ENCODE results near the gene MARCHF3.
"Not testable (repeated sequence)": the region's sequence is repeated elsewhere in the genome, so short reads cannot be mapped to it uniquely, and the experiment has no call there.

The MARCHF3 gene

DNA sequence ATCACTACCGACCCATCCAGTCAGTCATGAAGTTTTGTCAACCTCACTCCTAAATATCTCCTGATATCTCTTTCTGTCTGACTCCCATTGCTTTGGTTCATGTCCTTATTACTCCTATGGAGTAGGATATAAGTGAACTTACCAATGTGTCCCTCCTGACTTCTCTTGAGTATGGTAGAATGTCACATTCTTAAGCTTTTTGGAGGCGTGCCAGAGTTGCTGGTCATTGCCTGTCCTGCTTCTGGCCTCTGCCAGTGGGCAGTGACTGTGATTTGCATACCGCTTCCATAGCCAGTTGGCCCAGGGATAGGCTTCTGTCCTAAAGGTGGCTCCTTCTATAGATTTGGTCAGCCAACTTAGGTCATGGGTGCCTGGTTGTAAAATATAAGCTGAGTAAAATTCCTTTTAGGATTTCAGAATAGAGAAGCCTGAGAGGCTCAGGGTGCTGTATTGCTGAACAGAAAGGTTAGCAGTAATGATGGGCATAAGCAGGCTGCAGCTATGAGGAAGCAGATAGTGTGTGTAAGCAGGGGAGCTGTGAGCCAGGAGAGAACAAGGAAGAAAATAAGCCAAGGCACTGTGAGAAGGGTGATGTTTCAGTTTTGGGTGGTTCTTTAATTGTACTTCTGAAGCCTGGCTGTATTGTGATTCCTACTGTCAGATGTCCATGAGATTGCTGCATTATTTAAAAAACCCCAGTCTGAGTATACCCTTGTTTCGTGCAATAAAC is 16.1 kb upstream of the MARCHF3 start:
- no peak for DNase-seq

DNA sequence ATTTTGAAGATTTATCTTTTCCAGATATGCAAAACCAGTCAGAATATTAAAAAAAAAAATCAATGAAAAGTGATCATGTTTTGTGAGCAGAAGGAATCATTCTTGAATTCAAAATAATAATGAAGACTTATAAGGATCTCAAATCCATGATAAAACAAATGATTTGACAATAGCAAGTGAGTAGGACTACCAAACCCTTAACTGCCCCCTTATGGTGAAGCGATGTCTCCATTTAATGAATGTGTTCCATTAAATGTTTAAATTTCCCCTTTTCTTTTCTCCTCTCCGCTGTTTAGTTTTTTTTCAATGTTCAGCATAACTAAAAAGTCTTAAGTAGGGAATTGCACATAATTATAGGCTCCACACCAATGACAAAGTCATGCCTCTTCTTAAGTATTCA is 12.2 kb upstream of the MARCHF3 start:
- no peak for DNase-seq

GRCh38 chr5:127041571-127041970 is 11.2 kb upstream of the MARCHF3 start:
- no peak for DNase-seq

DNA sequence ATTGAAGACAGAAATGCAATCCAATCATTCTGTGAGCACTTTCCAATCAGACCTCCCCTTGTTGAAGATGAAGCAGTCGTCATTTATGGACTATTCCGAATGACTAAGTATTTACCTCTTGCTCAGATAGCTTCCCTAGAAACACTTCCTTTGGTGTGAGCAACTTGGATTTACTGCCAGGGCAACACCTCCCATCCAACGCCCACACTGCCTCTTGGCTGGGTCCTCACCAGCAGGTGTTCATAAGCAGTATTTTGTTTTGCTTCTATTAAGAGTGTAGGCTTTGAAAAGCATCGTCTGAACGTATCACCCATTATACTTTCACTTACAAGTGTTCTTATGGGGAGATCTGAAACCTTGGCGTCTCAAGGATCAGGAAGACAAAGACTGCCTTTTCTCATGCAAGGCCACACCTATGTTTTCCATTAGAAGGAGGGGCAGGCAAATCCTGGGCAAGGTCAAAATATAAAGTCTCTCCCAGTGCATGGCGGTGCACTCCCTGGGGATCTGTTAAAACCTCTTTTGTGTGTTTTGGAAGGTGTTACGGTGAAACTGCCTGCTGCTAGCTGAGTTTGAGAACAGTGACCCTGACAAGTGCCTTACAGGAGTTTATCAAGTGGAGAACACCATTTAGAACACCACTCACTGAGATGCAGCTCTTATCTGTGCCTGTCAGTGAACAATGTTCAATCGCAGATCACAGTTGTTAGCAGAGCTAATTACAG is 10.6 kb upstream of the MARCHF3 start:
- no peak for DNase-seq

DNA sequence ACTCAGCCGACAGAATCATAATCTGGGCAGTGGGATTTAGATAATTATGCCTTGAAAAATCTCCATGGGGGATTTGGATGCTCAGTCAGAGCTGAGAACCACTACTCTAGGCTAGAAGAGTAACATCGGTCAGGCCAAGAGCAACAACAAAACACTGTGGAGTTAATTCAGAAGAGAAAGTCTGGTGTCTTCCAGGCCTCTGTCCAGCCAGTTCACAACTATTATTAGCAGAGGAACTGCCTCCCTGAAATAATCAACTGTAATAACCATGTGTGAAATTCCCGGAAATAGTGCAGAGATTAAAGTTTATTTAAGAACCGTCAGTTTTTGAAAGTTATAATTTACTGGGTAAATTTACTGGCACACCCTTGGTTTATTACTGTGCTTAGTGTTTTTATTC is 8.2 kb upstream of the MARCHF3 start:
- no peak for DNase-seq

- no peak for DNase-seq
These were observed 1.5 kb upstream of the MARCHF3 start for GRCh38 chr5:127031863-127032232.

DNA sequence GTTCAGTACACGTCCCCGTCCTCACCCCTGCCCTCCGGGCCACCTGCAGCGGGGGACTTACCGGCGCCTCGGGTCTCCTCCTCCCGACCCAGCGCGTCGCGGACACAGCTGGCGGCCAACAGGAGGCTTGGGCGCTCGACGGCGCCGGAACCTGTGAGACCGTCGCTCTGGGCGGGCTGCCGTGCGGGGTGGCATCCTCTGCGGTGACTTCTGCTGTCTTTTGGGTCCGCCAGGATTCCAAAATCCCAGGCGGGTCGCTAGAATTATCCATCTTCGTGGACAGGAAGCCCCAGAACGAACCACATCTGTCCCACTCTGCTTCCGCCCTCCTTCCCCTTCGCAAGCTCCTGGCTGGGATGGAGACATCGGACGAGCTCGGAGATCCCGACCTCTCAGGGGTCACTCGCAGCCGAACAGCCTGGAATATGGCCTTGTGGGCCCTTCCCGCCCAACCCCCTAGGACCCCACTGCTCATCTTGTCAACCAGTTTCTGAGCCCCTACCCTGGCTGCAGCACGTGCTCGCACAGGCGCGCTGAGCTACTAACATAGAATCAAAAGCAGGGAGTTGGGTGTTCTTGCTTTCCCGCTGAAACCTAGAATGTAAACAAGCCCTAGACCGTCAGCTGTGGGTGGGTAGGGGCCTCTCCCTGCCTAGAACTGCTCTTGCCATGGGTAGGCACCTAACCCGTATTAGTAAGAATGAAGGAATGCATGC is 947 bp upstream of the MARCHF3 start:
- peak; percentile 23 to 29 for DNase-seq

DNA sequence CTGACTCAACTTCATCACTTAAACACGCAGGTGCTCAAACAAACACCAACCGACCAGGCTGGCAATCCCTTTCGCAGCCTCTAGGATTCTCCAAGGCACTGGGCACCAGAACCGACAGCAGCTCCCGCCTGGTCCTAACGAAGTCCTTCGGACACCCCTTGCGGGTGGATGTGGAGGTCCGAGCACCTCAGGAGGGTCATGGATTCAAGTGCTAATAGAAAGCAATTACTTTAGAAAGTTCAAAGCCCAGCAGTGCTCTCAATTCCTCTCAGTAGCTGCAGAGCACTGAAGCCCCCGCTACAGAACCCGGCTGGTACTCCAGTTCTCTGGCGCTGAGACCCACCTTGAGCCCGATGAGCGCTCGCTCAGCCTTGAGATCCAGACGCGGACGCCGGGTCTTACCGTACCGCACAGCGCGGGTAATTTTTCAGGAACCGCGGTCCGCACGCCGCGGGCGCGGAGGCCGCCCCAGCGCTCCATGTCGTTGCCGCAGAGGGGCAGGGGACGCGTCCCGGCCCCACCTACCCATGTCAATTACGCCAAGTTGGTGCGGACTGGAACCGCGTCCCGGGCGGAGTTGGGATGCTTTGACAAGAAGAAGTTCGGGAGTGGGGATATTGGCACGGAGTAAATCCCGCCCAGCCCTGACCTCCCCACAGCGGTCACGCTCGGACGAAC is 638 bp downstream of the MARCHF3 start:
- DNase-seq: peak; percentile 69 to 71

DNA sequence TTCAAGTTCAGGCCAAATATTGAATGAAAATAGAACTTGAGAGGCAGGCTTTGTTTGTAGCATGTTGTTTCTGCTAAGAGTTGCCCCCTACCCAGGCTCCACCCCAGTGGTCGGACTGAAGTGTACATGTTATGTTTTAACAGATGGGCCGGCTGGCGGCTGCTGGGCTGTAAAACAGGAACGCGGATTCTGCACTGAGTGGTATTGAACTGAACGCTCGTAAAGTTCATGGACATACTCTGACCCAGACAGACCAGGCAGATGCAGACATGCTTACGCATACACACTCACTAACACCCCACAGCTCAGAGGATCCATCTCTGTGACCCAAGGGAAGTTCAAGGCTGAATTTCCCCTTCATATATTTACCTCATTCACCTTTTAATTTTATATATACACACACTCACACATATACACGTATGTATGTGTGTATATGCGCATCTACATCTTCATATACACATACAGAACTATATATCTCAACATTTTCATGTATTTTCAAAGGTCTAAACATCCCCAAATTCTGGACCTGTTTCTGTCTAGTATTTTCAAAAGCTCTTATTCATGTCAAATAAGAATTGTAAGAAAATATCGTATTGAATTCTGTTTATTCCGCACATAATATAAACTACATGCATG is 1.4 kb downstream of the MARCHF3 start:
- no peak for DNase-seq

- DNase-seq: no peak
These were observed 2.8 kb downstream of the MARCHF3 start for GRCh38 chr5:127027539-127027938.

GRCh38 chr5:127026166-127026565 is 4.2 kb downstream of the MARCHF3 start:
- no peak for DNase-seq

GRCh38 chr5:127025467-127025866 is 4.9 kb downstream of the MARCHF3 start:
- no peak for DNase-seq

GRCh38 chr5:127024821-127025220 is 5.5 kb downstream of the MARCHF3 start:
- DNase-seq: no peak

GRCh38 chr5:127023552-127024191 is 6.7 kb downstream of the MARCHF3 start:
- not testable (repeated sequence) for DNase-seq

DNA sequence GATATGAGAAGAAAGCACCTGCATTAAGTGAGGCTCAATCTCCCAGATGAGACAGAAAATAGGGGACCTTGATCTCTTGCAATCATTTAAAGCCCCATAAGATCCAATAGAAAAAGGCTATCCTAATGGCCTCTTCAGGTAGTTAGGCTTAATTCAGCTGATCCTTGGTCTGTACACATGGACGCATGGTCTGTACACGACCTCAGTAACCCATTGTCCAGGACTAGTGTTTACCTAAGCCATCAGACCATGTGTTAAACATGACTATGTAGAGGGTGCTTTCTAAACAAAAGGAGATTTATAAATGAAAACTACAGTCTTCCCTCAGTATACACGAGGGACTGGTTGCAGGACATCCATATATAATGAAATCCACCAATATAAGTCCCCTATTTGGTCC is 7.5 kb downstream of the MARCHF3 start:
- no peak for DNase-seq

DNA sequence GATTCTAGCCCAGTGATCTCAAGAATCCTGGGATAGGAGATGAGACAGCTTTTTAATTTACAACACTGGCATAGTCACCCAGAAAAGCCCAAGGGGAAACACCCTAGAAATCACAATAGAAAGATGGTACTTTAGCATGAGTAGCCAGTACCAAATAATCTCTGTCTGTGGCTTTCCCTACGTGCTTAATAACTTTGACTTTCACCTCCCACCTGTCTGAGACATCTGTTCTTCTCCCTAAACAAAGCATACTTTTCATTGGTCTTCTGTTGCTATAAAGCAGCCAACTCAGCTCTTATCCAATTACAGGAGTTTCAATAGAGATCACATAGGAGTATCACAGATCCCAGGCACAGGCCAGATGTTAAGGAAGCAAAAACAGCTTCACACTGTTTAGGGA is 10.4 kb downstream of the MARCHF3 start:
- no peak for DNase-seq

DNA sequence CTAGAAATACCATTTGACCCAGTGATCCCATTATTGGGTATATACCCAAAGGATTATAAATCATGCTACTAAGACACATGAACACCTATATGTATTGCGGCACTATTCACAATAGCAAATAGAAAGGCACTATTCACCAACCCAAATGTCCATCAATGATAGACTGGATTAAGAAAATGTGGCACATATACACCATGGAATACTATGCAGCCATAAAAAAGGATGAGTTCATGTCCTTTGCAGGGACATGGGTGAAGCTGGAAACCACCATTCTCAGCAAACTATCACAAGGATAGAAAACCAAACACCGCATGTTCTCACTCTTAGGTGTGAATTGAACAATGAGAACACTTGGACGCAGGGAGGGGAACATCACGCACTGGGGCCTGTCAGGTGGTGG is 13.6 kb downstream of the MARCHF3 start:
- not testable (repeated sequence) for DNase-seq

GRCh38 chr5:127015716-127016115 is 14.6 kb downstream of the MARCHF3 start:
- no peak for DNase-seq

GRCh38 chr5:127014573-127014972 is 15.8 kb downstream of the MARCHF3 start:
- DNase-seq: no peak

DNA sequence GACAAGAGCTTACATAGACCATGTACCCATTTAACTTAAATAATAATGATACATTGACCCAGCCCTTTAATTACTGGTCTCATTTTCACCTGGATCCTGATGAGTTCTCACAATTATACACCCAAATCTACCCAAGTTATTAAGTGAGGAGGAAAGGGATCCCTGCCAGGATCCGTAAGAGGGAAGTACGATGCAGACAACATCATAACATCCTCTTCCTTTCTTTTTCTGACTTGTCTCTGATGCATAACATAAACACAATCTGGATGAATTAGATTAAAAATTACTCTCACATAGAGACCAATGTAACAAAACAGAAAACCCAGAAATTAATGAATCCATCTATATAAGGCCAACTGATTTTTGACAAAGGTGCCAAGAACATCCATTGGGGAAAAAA is 17.0 kb downstream of the MARCHF3 start:
- no peak for DNase-seq

- no peak for DNase-seq
These were observed 17.4 kb downstream of the MARCHF3 start for GRCh38 chr5:127012916-127013315.

GRCh38 chr5:127011961-127012644 is 18.3 kb downstream of the MARCHF3 start:
- no peak for DNase-seq

Measured in activated T-cell treated with anti-CD3 and anti-CD28 coated beads, Interleukin-2, amount 50 U/mL, for 48 hours (primary cell).